Neural progenitor cell (in vitro differentiated cells): Measurements from ENCODE around the gene FHL3. TPM values are rescaled to one million over a fixed set of nuclear protein-coding genes. Genes with fewer than 3 reads are reported as not detected.

Source experiments
- DNase-seq: peaks from one replicate; pipeline ENCODE4 v3.0.0-alpha.2; 2016; ENCODE audit warnings: low spot score
- H2AFZ ChIP-seq: fragments of 200-600 bp; sonication (generic); replicated peaks from 2 replicates; pipeline ENCODE4 v1.6.1; 2016; ENCODE audit warnings: antibody characterized with exemption
- H3F3A ChIP-seq: fragments of 200-600 bp; sonication (generic); 2 replicates; pipeline ENCODE4 v1.6.1; 2016; ENCODE audit warnings: antibody characterized with exemption, low read depth
- H3K27ac ChIP-seq: fragments of 200-600 bp; sonication (generic); 2 replicates; pipeline ENCODE4 v1.5.1; 2016; ENCODE audit warnings: mild to moderate bottlenecking
- H3K27me3 ChIP-seq: fragments of 200-600 bp; sonication (generic); 2 replicates; pipeline ENCODE4 v1.6.1; 2016; ENCODE audit warnings: mild to moderate bottlenecking, moderate library complexity
- H3K36me3 ChIP-seq: fragments of 200-600 bp; sonication (generic); 2 replicates; pipeline ENCODE4 v1.5.1; 2016
- H3K4me1 ChIP-seq: fragments of 200-600 bp; sonication (generic); 2 replicates; pipeline ENCODE4 v1.6.1; 2016; ENCODE audit warnings: mixed run types
- H3K4me2 ChIP-seq: fragments of 200-600 bp; sonication (generic); 2 replicates; pipeline ENCODE4 v1.6.1; 2016
- H3K4me3 ChIP-seq: fragments of 200-600 bp; sonication (generic); 2 replicates; pipeline ENCODE4 v1.5.1; 2016
- H3K79me2 ChIP-seq: fragments of 200-600 bp; sonication (generic); 2 replicates; pipeline ENCODE4 v1.6.1; 2016; ENCODE audit warnings: low read depth
- H3K9ac ChIP-seq: fragments of 200-600 bp; sonication (generic); 2 replicates; pipeline ENCODE4 v1.6.1; 2016
- H3K9me3 ChIP-seq: fragments of 200-600 bp; sonication (generic); 2 replicates; pipeline ENCODE4 v1.5.1; 2016; ENCODE audit warnings: low read depth
- H4K20me1 ChIP-seq: fragments of 200-600 bp; sonication (generic); 2 replicates; pipeline ENCODE4 v1.6.1; 2016; ENCODE audit warnings: low read depth
- H3K27ac Mint-ChIP-seq: 3 replicates; pipeline ENCODE4 v1.8.0; 2021; ENCODE audit warnings: mixed read lengths
- H3K27me3 Mint-ChIP-seq: 2 replicates; pipeline ENCODE4 v1.8.0; 2022; ENCODE audit warnings: low read depth, mild to moderate bottlenecking, inconsistent platforms, moderate library complexity, mixed read lengths; ENCODE audit not compliant: insufficient read depth
- H3K36me3 Mint-ChIP-seq: 3 replicates; pipeline ENCODE4 v1.8.0; 2021; ENCODE audit warnings: mixed read lengths
- H3K4me1 Mint-ChIP-seq: 3 replicates; pipeline ENCODE4 v1.8.0; 2021; ENCODE audit warnings: mixed read lengths
- H3K4me3 Mint-ChIP-seq: 3 replicates; pipeline ENCODE4 v1.8.0; 2021; ENCODE audit warnings: mild to moderate bottlenecking, moderate library complexity, mixed read lengths
- H3K9me3 Mint-ChIP-seq: 3 replicates; pipeline ENCODE4 v1.8.0; 2020; ENCODE audit warnings: mixed read lengths
- CTCF ChIP-seq: fragments of 200-600 bp; sonication (generic); IDR thresholded peaks from 2 replicates; pipeline ENCODE4 v1.5.1; 2017; ENCODE audit warnings: antibody characterized with exemption, mild to moderate bottlenecking
- EZH2 ChIP-seq: fragments of 200-600 bp; sonication (generic); IDR thresholded peaks from 2 replicates; pipeline ENCODE4 v1.6.1; 2017; ENCODE audit warnings: antibody characterized with exemption, mild to moderate bottlenecking, moderate library complexity
- EZH2phosphoT487 ChIP-seq: fragments of 200-600 bp; sonication (generic); IDR thresholded peaks from 2 replicates; pipeline ENCODE4 v1.6.1; 2017; ENCODE audit warnings: antibody characterized with exemption
- total RNA-seq: library from RNA; depleted of rRNA; stranded (reverse); fragments of >200 nt; gene quantifications from 2 replicates; pipeline ENCODE4 v1.2.3, GENCODE V29; 2015; ENCODE audit warnings: low replicate concordance

The FHL3 gene
- total RNA-seq, 1 donor from 2014 or later = 8.1 TPM

- Histone ChIP-seq H3K36me3 (no peaks in the 10 kb centered on the region), H3K4me3 (peak overlapping the region; percentile 39), H3K4me1 (peaks cover 14% of the 10 kb centered on the region), H3K27ac (no peak overlapping the region), H3F3A (peaks cover 12% of the 10 kb centered on the region), H3K27me3 (no peaks in the 10 kb centered on the region), H3K9me3 (no peaks in the 10 kb centered on the region), H4K20me1 (no peaks in the 10 kb centered on the region), H2AFZ (no peak overlapping the region), H3K79me2 (peaks cover 3% of the 10 kb centered on the region), H3K9ac (no peak overlapping the region), H3K4me2 (peak overlapping the region; percentile 72)
- peaks cover 16% of the 10 kb centered on the region for H3K36me3 Mint-ChIP-seq
- peaks cover 25% of the 10 kb centered on the region for H3K4me1 Mint-ChIP-seq
- no peak overlapping the region for H3K4me3 Mint-ChIP-seq
- no peaks in the 10 kb centered on the region for H3K9me3 Mint-ChIP-seq
- peaks cover 4% of the 10 kb centered on the region for H3K27me3 Mint-ChIP-seq
- DNase-seq = peak; percentile 72
- TF ChIP-seq EZH2 = no peak
- no peak for TF ChIP-seq EZH2phosphoT487
- no peak for TF ChIP-seq CTCF
- H3K27ac Mint-ChIP-seq = no peak overlapping the region
Measured at GRCh38 chr1:37995751-37996345, 9.5 kb downstream of the FHL3 start.

- no peaks in the 10 kb centered on the region for H3K9me3 Mint-ChIP-seq
- peaks cover 16% of the 10 kb centered on the region for H3K36me3 Mint-ChIP-seq
- Histone ChIP-seq H3K27me3 (no peaks in the 10 kb centered on the region), H3K9ac (no peak overlapping the region), H3K9me3 (no peaks in the 10 kb centered on the region), H2AFZ (no peak overlapping the region), H3K79me2 (no peaks in the 10 kb centered on the region), H3K36me3 (no peaks in the 10 kb centered on the region), H3K4me2 (no peak overlapping the region), H3K4me1 (peaks cover 6% of the 10 kb centered on the region), H3K4me3 (no peak overlapping the region), H3K27ac (no peak overlapping the region), H4K20me1 (no peaks in the 10 kb centered on the region), H3F3A (peaks cover 10% of the 10 kb centered on the region)
- no peak for TF ChIP-seq EZH2
- TF ChIP-seq EZH2phosphoT487 = no peak
- TF ChIP-seq CTCF = no peak
- DNase-seq = no peak
- H3K4me1 Mint-ChIP-seq = peaks cover 21% of the 10 kb centered on the region
- peaks cover 5% of the 10 kb centered on the region for H3K27me3 Mint-ChIP-seq
- peak overlapping the region; percentile 9 for H3K27ac Mint-ChIP-seq
- peak overlapping the region; percentile 9 for H3K4me3 Mint-ChIP-seq
Measured at GRCh38 chr1:37994886-37995566, 10.3 kb downstream of the FHL3 start.

GRCh38 chr1:37989361-37989930 is 15.9 kb downstream of the FHL3 start:
- no peaks in the 10 kb centered on the region for H3K27me3 ChIP-seq
- peaks cover 15% of the 10 kb centered on the region for H3K4me1 Mint-ChIP-seq
- peak overlapping the region; percentile 96 for H3K4me3 Mint-ChIP-seq
- peak overlapping the region; percentile 78 for H3K9ac ChIP-seq
- peaks cover 30% of the 10 kb centered on the region for H3K79me2 ChIP-seq
- H3K27ac Mint-ChIP-seq = peak overlapping the region; percentile 98
- peaks cover 18% of the 10 kb centered on the region for H3F3A ChIP-seq
- H3K4me2 ChIP-seq = peak overlapping the region; percentile 99
- H3K36me3 ChIP-seq = peaks cover 6% of the 10 kb centered on the region
- H4K20me1 ChIP-seq = peaks cover 10% of the 10 kb centered on the region
- peak overlapping the region; percentile 75 for H2AFZ ChIP-seq
- peaks cover 8% of the 10 kb centered on the region for H3K4me1 ChIP-seq
- H3K27me3 Mint-ChIP-seq = peaks cover 5% of the 10 kb centered on the region
- DNase-seq = peak; percentile 75
- H3K4me3 ChIP-seq = peak overlapping the region; percentile 98
- H3K9me3 ChIP-seq = no peaks in the 10 kb centered on the region
- H3K36me3 Mint-ChIP-seq = peaks cover 12% of the 10 kb centered on the region
- no peak for TF ChIP-seq EZH2phosphoT487
- no peak for TF ChIP-seq CTCF
- no peak for TF ChIP-seq EZH2
- peak overlapping the region; percentile 49 for H3K27ac ChIP-seq
- H3K9me3 Mint-ChIP-seq = no peaks in the 10 kb centered on the region
